IPS-18c (cell line): ENCODE measurements around the gene NOX5.

Source experiments
- H3K4me3 ChIP-seq: 2 replicates; pipeline ENCODE4 v1.7.0; 2013; ENCODE audit warnings: low read depth, mild to moderate bottlenecking, low read length, moderate library complexity; ENCODE audit not compliant: insufficient read depth
- H3K9me3 ChIP-seq: one replicate; pipeline ENCODE4 v1.6.1; 2013; ENCODE audit warnings: mild to moderate bottlenecking, low read length, moderate library complexity; ENCODE audit not compliant: control insufficient read depth, insufficient read depth

The NOX5 gene

GRCh38 chr15:69035205-69035917 lies 20.9 kb downstream of the NOX5 start:
- no peaks in the 10 kb centered on the region for H3K9me3 ChIP-seq
- H3K4me3 ChIP-seq, result no peak overlapping the region

GRCh38 chr15:69035918-69036258 lies 21.4 kb downstream of the NOX5 start:
- Histone ChIP-seq H3K9me3 (no peaks in the 10 kb centered on the region), H3K4me3 (no peak overlapping the region)

GRCh38 chr15:69036826-69037225 lies 22.3 kb downstream of the NOX5 start:
- H3K9me3 ChIP-seq, result no peaks in the 10 kb centered on the region
- H3K4me3 ChIP-seq, result no peak overlapping the region

- H3K9me3 ChIP-seq, result no peaks in the 10 kb centered on the region
- H3K4me3 ChIP-seq, result no peak overlapping the region
Measured at GRCh38 chr15:69037482-69037881, 23.0 kb downstream of the NOX5 start.

GRCh38 chr15:69037977-69038376 lies 23.5 kb downstream of the NOX5 start:
- Histone ChIP-seq H3K4me3 (no peak overlapping the region), H3K9me3 (no peaks in the 10 kb centered on the region)

GRCh38 chr15:69038508-69038907 lies 24.0 kb downstream of the NOX5 start:
- Histone ChIP-seq H3K9me3 (no peaks in the 10 kb centered on the region), H3K4me3 (no peak overlapping the region)

- H3K9me3 ChIP-seq, result no peaks in the 10 kb centered on the region
- no peak overlapping the region for H3K4me3 ChIP-seq
Measured at GRCh38 chr15:69039516-69040225, 25.2 kb downstream of the NOX5 start.

- Histone ChIP-seq H3K9me3 (no peaks in the 10 kb centered on the region), H3K4me3 (no peak overlapping the region)
Measured at GRCh38 chr15:69042531-69042930, 28.0 kb downstream of the NOX5 start.

- Histone ChIP-seq H3K4me3 (no peak overlapping the region), H3K9me3 (no peaks in the 10 kb centered on the region)
Measured at GRCh38 chr15:69045802-69046201, 31.3 kb downstream of the NOX5 start.

- Histone ChIP-seq H3K9me3 (no peaks in the 10 kb centered on the region), H3K4me3 (no peak overlapping the region)
Measured at GRCh38 chr15:69046781-69047180, 32.3 kb downstream of the NOX5 start.

- H3K4me3 ChIP-seq, result no peak overlapping the region
- no peaks in the 10 kb centered on the region for H3K9me3 ChIP-seq
Measured at GRCh38 chr15:69049976-69050375, 35.5 kb downstream of the NOX5 start.

GRCh38 chr15:69055251-69055650 lies 40.8 kb downstream of the NOX5 start:
- Histone ChIP-seq H3K4me3 (no peak overlapping the region; the same call in 1 of the 2 replicates), H3K9me3 (no peaks in the 10 kb centered on the region)

GRCh38 chr15:69056365-69056764 lies 41.9 kb downstream of the NOX5 start:
- no peaks in the 10 kb centered on the region for H3K9me3 ChIP-seq
- no peak overlapping the region for H3K4me3 ChIP-seq

GRCh38 chr15:69058830-69059556 lies 44.5 kb downstream of the NOX5 start:
- H3K4me3 ChIP-seq, result no peak overlapping the region
- no peaks in the 10 kb centered on the region for H3K9me3 ChIP-seq

- H3K4me3 ChIP-seq, result no peak overlapping the region
- no peaks in the 10 kb centered on the region for H3K9me3 ChIP-seq
Measured at GRCh38 chr15:69059557-69059943, 45.1 kb downstream of the NOX5 start.

GRCh38 chr15:69060041-69060481 lies 45.6 kb downstream of the NOX5 start:
- H3K9me3 ChIP-seq, result no peaks in the 10 kb centered on the region
- H3K4me3 ChIP-seq, result no peak overlapping the region

GRCh38 chr15:69060744-69061143 lies 46.2 kb downstream of the NOX5 start:
- Histone ChIP-seq H3K4me3 (no peak overlapping the region), H3K9me3 (no peaks in the 10 kb centered on the region)

- Histone ChIP-seq H3K9me3 (no peaks in the 10 kb centered on the region), H3K4me3 (no peak overlapping the region)
Measured at GRCh38 chr15:69061414-69061842, 46.9 kb downstream of the NOX5 start.
